RWPE1 (cell line): ENCODE data around the gene BLOC1S5.

ENCODE experiments used
- CTCF ChIA-PET: fragments of 350-600 bp; sonication (Branson Sonifier 250); formaldehyde crosslinking; extraction: SDS; loops from one replicate; lab custom pipeline; 2021; lab: Yijun Ruan, JAX
- POLR2A ChIA-PET: fragments of 400-600 bp; formaldehyde crosslinking; extraction: SDS; loops from one replicate; lab custom pipeline; 2020; ENCODE audit warnings: antibody characterized with exemption; ENCODE audit not compliant: low non-redundant PET; lab: Yijun Ruan, JAX
- DNase-seq: peaks from one replicate; pipeline ENCODE4 v3.0.0; 2012; ENCODE audit warnings: low spot score
- H3K27ac ChIP-seq: fragments of 450-650 bp; 2 replicates; pipeline ENCODE4 v1.5.1; 2017
- CTCF ChIP-seq: fragments of 450-650 bp; conservative IDR thresholded peaks from 2 replicates; pipeline ENCODE4 v1.5.1; 2017; ENCODE audit warnings: low read depth, mild to moderate bottlenecking

The BLOC1S5 gene

GRCh38 chr6:8066108-8066507 is 1.9 kb upstream of the BLOC1S5 start:
- TF ChIP-seq CTCF = no peak
- ChIA-PET POLR2A (no interaction called here), CTCF (no interaction called here)
- no peak overlapping the region for H3K27ac ChIP-seq
- DNase-seq = no peak

DNA sequence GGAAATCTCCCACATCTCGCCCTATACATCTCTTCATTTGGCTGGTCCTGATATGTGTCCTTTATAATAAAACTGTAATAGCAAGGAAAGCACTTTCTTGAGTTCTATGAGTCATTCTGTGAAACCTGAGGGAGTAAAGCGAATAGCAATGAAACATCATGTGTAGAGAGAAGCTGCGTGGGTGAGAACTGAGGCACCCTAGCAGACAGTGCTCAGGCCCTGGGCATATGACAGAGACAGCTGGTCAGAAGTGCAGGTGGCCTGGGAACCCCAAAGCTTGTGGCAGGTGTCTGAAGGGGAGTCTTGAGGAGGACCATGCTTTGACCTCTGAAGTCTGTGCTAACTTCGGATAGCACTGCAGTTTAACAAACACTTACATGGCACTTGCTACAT is 1.3 kb upstream of the BLOC1S5 start:
- ChIA-PET POLR2A (no interaction called here), CTCF (interaction anchor here (0.6 kb wide), 1 partner anchor 12 kb away, joined by 3 read pairs; no protein-coding TSS in a partner anchor)
- DNase-seq = no peak
- TF ChIP-seq CTCF = no peak
- H3K27ac ChIP-seq = no peak overlapping the region

DNA sequence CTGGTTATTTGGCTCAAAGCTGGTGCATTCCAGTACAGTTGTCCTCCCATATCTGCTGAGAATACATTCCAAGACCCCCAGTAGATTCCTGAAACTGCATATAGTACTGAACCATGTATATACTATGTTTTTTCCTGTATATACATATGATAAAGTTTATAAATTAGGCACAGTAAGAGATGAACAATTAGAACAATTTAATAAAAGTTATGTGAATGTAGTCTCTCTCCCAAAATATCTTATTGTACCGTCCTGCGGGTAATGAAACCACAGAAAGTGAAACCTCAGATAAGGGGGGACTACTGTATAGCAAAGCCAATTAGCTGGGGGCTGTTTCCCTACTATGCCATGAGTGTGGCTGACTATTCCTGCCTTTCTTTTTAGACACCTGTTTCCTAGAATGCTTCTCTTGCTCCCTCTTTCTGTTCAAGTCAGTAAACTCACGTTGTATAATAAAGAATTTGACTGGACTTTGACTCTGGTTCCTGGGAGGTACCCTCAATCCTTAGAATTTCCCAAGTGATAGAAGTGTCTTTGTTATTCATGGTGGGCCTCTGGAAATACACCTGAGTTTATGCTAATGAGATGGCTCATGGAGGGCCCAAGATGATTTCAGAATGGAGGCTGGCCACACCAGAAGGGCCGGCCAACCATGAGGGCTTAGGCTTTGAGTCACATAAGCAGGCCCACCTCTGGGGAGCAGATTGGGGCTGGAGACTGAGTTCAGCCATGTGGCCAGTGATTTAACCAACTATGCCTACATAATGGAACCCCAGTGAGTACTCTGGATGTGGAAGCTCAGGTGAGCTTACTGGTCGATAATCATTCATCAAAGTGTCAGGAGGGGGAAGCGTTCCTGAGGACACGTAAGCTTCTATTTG is 689 bp upstream of the BLOC1S5 start:
- TF ChIP-seq CTCF = no peak
- peak overlapping the region; percentile 85 for H3K27ac ChIP-seq
- CTCF ChIA-PET = interaction anchor here (0.5 to 0.9 kb wide), 4 partner anchors 13 to 177 kb away, joined by 3 to 4 read pairs (median 3); no protein-coding TSS in a partner anchor
- no peak for DNase-seq
- POLR2A ChIA-PET = no interaction called here

GRCh38 chr6:8061736-8062135 is 2.5 kb downstream of the BLOC1S5 start:
- no peak for TF ChIP-seq CTCF
- POLR2A ChIA-PET = no interaction called here

DNA sequence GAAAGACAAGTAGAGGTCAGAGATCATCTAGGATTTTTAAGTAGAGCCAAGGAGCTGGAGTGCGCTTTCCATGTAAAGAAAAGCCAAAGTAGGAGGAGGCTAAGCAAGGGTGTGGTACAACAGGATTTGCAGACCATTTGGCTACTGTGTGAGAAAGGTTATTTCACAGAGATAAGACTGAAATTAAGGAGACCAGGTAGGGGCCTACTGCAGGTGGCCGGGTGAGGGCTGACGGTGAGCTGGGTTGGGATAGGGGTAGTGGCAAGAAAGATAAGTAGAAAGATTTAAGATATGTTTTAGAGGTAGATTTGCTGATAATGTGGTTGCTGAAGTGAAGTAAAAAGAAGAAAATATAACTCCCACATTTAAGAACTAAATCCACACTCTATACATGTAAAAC is 3.8 kb downstream of the BLOC1S5 start:
- DNase-seq = no peak
- TF ChIP-seq CTCF = no peak
- no peak overlapping the region for H3K27ac ChIP-seq
- CTCF ChIA-PET = interaction anchor here (0.6 kb wide), 1 partner anchor 147 kb away, joined by 3 read pairs; no protein-coding TSS in a partner anchor
- POLR2A ChIA-PET = no interaction called here

More at GRCh38 chr6:8061736-8062135, 2.5 kb downstream of the BLOC1S5 start:
- no peak for DNase-seq
- no peak overlapping the region for H3K27ac ChIP-seq
- CTCF ChIA-PET = no interaction called here

DNA sequence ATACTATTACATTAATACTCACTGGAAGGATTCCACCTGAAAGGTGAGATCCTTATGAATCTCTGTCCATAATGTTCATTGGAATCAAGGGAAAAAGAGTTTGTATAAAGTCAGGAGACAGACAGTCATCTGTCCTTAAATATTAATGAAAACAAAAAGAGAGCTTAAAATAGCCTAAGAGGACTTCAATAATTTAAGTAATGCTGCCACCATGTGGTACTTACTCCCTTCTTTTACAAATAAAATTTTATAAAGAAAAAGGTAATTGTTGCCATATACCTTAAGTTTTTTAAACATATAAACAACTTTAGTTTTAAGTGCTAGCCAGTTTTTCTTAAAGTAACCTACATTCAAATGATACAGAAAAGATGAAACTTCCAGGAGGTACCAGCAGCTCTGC is 5.1 kb downstream of the BLOC1S5 start:
- POLR2A ChIA-PET = no interaction called here
- TF ChIP-seq CTCF = peak; percentile 37
- CTCF ChIA-PET = interaction anchor here (0.6 to 1.7 kb wide), 4 partner anchors 148 to 355 kb away, joined by 3 to 6 read pairs (median 3); no protein-coding TSS in a partner anchor
- H3K27ac ChIP-seq = no peak overlapping the region
- DNase-seq = no peak
